ENCODE measurements around the gene ST3GAL3. TPM values are rescaled to one million over a fixed set of nuclear protein-coding genes. Genes with fewer than 3 reads are reported as not detected.

ST3GAL3 gene
- polyA plus RNA-seq, 1 of the 3 experiments (the other 2 are of a cell fraction), result 20.6 TPM

GRCh38 chr1:43754892-43755291, 47.6 kb downstream of the ST3GAL3 start:
- no peak overlapping the region for H3K9ac ChIP-seq
- H3K36me3 ChIP-seq (replicated peaks in 1 of 2; ENCODE audit: control insufficient read depth in 1 of 2, insufficient read depth in 2 of 2, low read length in 1 of 2), result peaks cover 0 to 11% of the 10 kb centered on the region in 2 experiments
- H4K20me1 ChIP-seq (ENCODE audit: insufficient read depth), result no peaks in the 10 kb centered on the region
- peaks cover 15% of the 10 kb centered on the region for H3K79me2 ChIP-seq (ENCODE audit: insufficient read depth)
- DNase-seq, result no peak
- H2AFZ ChIP-seq (ENCODE audit: low read depth), result no peak overlapping the region
- H3K4me1 ChIP-seq (ENCODE audit: control insufficient read depth in 1 of 2, insufficient read depth in 2 of 2, low read depth in 1 of 2, low read length in 1 of 2), result no peaks in the 10 kb centered on the region
- H3F3A ChIP-seq (replicated peaks; ENCODE audit: insufficient read depth), result peaks cover 7% of the 10 kb centered on the region
- ChIA-PET CTCF (interaction anchor here (2.8 to 3.0 kb wide), 2 partner anchors 8 to 180 kb away, joined by 15 to 16 read pairs; no protein-coding TSS in a partner anchor), POLR2A (no interaction called here)
- no peak overlapping the region for H3K27ac ChIP-seq (ENCODE audit: low read depth in 2 of 2, low read length in 1 of 2)
- no peaks in the 10 kb centered on the region for H3K9me3 ChIP-seq
- no peaks in the 10 kb centered on the region for H3K9me2 ChIP-seq
- H3K4me2 ChIP-seq, result no peak overlapping the region
- TF ChIP-seq FOXJ3 (CRISPR knock-in tag; IDR thresholded peaks at IDR 0.05), result no peak
- TF ChIP-seq RAD21 (IDR thresholded peaks at IDR 0.05; ENCODE audit: low read length), result no peak
- no peak for TF ChIP-seq MXI1 (IDR thresholded peaks at IDR 0.05; ENCODE audit: low read depth, low read length)
- no peak for TF ChIP-seq CHD2 (IDR thresholded peaks at IDR 0.05; ENCODE audit: low read length, partially characterized antibody)
- TF ChIP-seq NFIC (IDR thresholded peaks at IDR 0.05; ENCODE audit: borderline replicate concordance), result no peak
- no peak for TF ChIP-seq YY1 (IDR thresholded peaks at IDR 0.05; ENCODE audit: low read depth)
- TF ChIP-seq NRF1 (IDR thresholded peaks at IDR 0.05; ENCODE audit: low read depth, low read length), result no peak
- TF ChIP-seq RCOR1 (IDR thresholded peaks at IDR 0.05; ENCODE audit: low read length), result no peak
- no peak for TF ChIP-seq IRF3 (IDR thresholded peaks at IDR 0.05; ENCODE audit: low read depth, low read length)
- TF ChIP-seq USF1 (IDR thresholded peaks at IDR 0.05; ENCODE audit: borderline replicate concordance, low read depth), result no peak
- TF ChIP-seq FOXM1 (IDR thresholded peaks at IDR 0.05; ENCODE audit: low read depth), result no peak
- TF ChIP-seq USF2 (IDR thresholded peaks at IDR 0.05; ENCODE audit: borderline replicate concordance, low read depth, low read length), result no peak
- no peak for TF ChIP-seq REST (IDR thresholded peaks at IDR 0.05; ENCODE audit: low read depth, low read length)
- H3K27me3 ChIP-seq (ENCODE audit: insufficient read depth), result no peaks in the 10 kb centered on the region
- no peak overlapping the region for H3K4me3 ChIP-seq (ENCODE audit: low read depth in 2 of 2, low read length in 1 of 2)

Measured in SK-N-SH (cell line).